ENCODE results near the gene SUSD5. TPM values are rescaled to one million over a fixed set of nuclear protein-coding genes. Genes with fewer than 3 reads are reported as not detected.
"Not testable (repeated sequence)": the region's sequence is repeated elsewhere in the genome, so short reads cannot be mapped to it uniquely, and the experiment has no call there.

Gene SUSD5
- total RNA-seq, 1 donor from 2014 or later, result 1.9 TPM

GRCh38 chr3:33113772-33114621 is 104.6 kb downstream of the SUSD5 start, which contains the start of gene CRTAP:
Gene CRTAP, plus strand, starts transcription at chr3:33114014. Its CDS starts 64 bp downstream, at chr3:33114078.
- Histone ChIP-seq H3K36me3 (peaks cover 11% of the 10 kb centered on the region), H3K27me3 (ENCODE audit: low read depth) (no peaks in the 10 kb centered on the region), H3K4me1 (peaks cover 32% of the 10 kb centered on the region), H3K27ac (peak within 1 kb of the TSS; percentile 99), H3K4me3 (peak within 1 kb of the TSS; percentile 85), H3K9me3 (no peaks in the 10 kb centered on the region)
- TF ChIP-seq CTCF (IDR thresholded peaks at IDR 0.05), result peak; percentile 7
- ATAC-seq, result peak; percentile 97 to 98
- intact Hi-C loops (cut with DNase I), result no loop called here
- DNase-seq, result peak; percentile 98

- Histone ChIP-seq H3K9me3 (no peaks in the 10 kb centered on the region), H3K36me3 (no peaks in the 10 kb centered on the region), H3K4me1 (peaks cover 25% of the 10 kb centered on the region), H3K27ac (no peak overlapping the region), H3K4me3 (no peak overlapping the region), H3K27me3 (ENCODE audit: low read depth) (no peaks in the 10 kb centered on the region)
- DNase-seq, result no peak
- intact Hi-C loops (cut with DNase I), result no loop called here
- ATAC-seq, result no peak
- no peak for TF ChIP-seq CTCF (IDR thresholded peaks at IDR 0.05)
Measured at GRCh38 chr3:33111581-33111980, 107.0 kb downstream of the SUSD5 start.

- H3K36me3 ChIP-seq; DNase-seq; H3K4me3 ChIP-seq; ATAC-seq; H3K27me3 ChIP-seq (ENCODE audit: low read depth); H3K4me1 ChIP-seq; H3K9me3 ChIP-seq; H3K27ac ChIP-seq; intact Hi-C loops (cut with DNase I): not testable (repeated sequence)
Measured at GRCh38 chr3:33106854-33107253, 111.8 kb downstream of the SUSD5 start.

GRCh38 chr3:33105341-33105948 is 113.2 kb downstream of the SUSD5 start:
- ATAC-seq (no peak), DNase-seq (no peak)
- no peaks in the 10 kb centered on the region for H3K27me3 ChIP-seq (ENCODE audit: low read depth)
- intact Hi-C loops (cut with DNase I), result no loop called here
- no peaks in the 10 kb centered on the region for H3K9me3 ChIP-seq
- H3K36me3 ChIP-seq, result no peaks in the 10 kb centered on the region
- H3K4me3 ChIP-seq, result no peak overlapping the region
- H3K27ac ChIP-seq, result no peak overlapping the region
- TF ChIP-seq CTCF (IDR thresholded peaks at IDR 0.05), result no peak
- H3K4me1 ChIP-seq, result no peaks in the 10 kb centered on the region

- ATAC-seq, result no peak
- no peak overlapping the region for H3K27ac ChIP-seq
- DNase-seq, result no peak
- no peaks in the 10 kb centered on the region for H3K36me3 ChIP-seq
- H3K4me3 ChIP-seq, result no peak overlapping the region
- intact Hi-C loops (cut with DNase I), result no loop called here
- no peaks in the 10 kb centered on the region for H3K9me3 ChIP-seq
- no peak for TF ChIP-seq CTCF (IDR thresholded peaks at IDR 0.05)
- no peaks in the 10 kb centered on the region for H3K27me3 ChIP-seq (ENCODE audit: low read depth)
- H3K4me1 ChIP-seq, result no peaks in the 10 kb centered on the region
Measured at GRCh38 chr3:33104803-33105202, 113.8 kb downstream of the SUSD5 start.

- H3K4me1 ChIP-seq, result no peaks in the 10 kb centered on the region
- ATAC-seq (no peak), DNase-seq (no peak)
- no peaks in the 10 kb centered on the region for H3K36me3 ChIP-seq
- H3K4me3 ChIP-seq, result no peak overlapping the region
- no peak for TF ChIP-seq CTCF (IDR thresholded peaks at IDR 0.05)
- no peaks in the 10 kb centered on the region for H3K9me3 ChIP-seq
- intact Hi-C loops (cut with DNase I), result no loop called here
- no peaks in the 10 kb centered on the region for H3K27me3 ChIP-seq (ENCODE audit: low read depth)
- H3K27ac ChIP-seq, result no peak overlapping the region
Measured at GRCh38 chr3:33103480-33103879, 115.1 kb downstream of the SUSD5 start.

Measured in lower lobe of right lung (tissue), 2 donors.